HCT116 (cell line): Measurements from ENCODE around the gene OAT.

ENCODE experiments used
- CTCF ChIP-seq, 3 experiments: fragments of 200-600 bp in 1 of 3; sonication (generic) in 1 of 3; IDR thresholded peaks in 2 of 3; conservative IDR thresholded peaks in 1 of 3; 2 replicates each; pipeline ENCODE4 v1.5.1; 2012 to 2017; ENCODE audit warnings: low read depth in 2 of 3, low read length in 2 of 3, antibody characterized with exemption in 1 of 3, borderline replicate concordance in 1 of 3, control low read depth in 1 of 3, mild to moderate bottlenecking in 1 of 3, mixed read lengths in 1 of 3, mixed run types in 1 of 3, moderate library complexity in 1 of 3; ENCODE audit not compliant: insufficient read depth in 1 of 3
- EZH2phosphoT487 ChIP-seq: fragments of 200-600 bp; IDR thresholded peaks from 2 replicates; pipeline ENCODE4 v1.6.1; 2018; ENCODE audit warnings: antibody characterized with exemption, borderline replicate concordance
- JUND ChIP-seq: IDR thresholded peaks from 2 replicates; pipeline ENCODE4 v1.6.1; 2012
- POLR2A ChIP-seq: IDR thresholded peaks from 2 replicates; pipeline ENCODE4 v1.7.0; 2011; ENCODE audit warnings: borderline replicate concordance; ENCODE audit not compliant: insufficient read depth, insufficient read length; ENCODE audit errors: extremely low read depth
- SRF ChIP-seq: IDR thresholded peaks from 2 replicates; pipeline ENCODE4 v1.6.1; 2012; ENCODE audit warnings: low read depth

- TF ChIP-seq POLR2A = no peak
- TF ChIP-seq CTCF (IDR thresholded peaks at IDR 0.05 in 2 of 3, conservative IDR thresholded peaks at IDR 0.05 in 1 of 3; ENCODE audit: borderline replicate concordance in 1 of 3, insufficient read depth in 1 of 3, low read depth in 2 of 3, low read length in 2 of 3) = no peak
- no peak for TF ChIP-seq JUND
- TF ChIP-seq SRF = no peak
- TF ChIP-seq EZH2phosphoT487 = no peak
Observed at GRCh38 chr10:124369066-124369465, 49.7 kb downstream of the OAT start.
